NT2/D1 (cell line): ENCODE data around the gene ZNF787.

Source experiments
- DNase-seq: peaks from one replicate; pipeline ENCODE4 v3.0.0-alpha.2; 2011; ENCODE audit warnings: low read depth, low spot score
- H3K27me3 ChIP-seq: 2 replicates; pipeline ENCODE4 v1.6.0; 2011; ENCODE audit warnings: mild to moderate bottlenecking; ENCODE audit not compliant: insufficient read length, insufficient read depth
- H3K36me3 ChIP-seq: 2 replicates; pipeline ENCODE4 v1.6.1; 2011; ENCODE audit warnings: mild to moderate bottlenecking, low read length, mixed read lengths; ENCODE audit not compliant: insufficient read depth, insufficient read length
- H3K4me1 ChIP-seq: 2 replicates; pipeline ENCODE4 v1.5.1; 2011; ENCODE audit not compliant: insufficient read depth, insufficient read length
- H3K4me3 ChIP-seq: 2 replicates; pipeline ENCODE4 v1.5.1; 2011; ENCODE audit warnings: low read depth; ENCODE audit not compliant: insufficient read length
- H3K9ac ChIP-seq: 2 replicates; pipeline ENCODE4 v1.6.0; 2011; ENCODE audit warnings: low read depth; ENCODE audit not compliant: insufficient read length
- H3K9me3 ChIP-seq: 2 replicates; pipeline ENCODE4 v1.5.1; 2011; ENCODE audit warnings: mild to moderate bottlenecking, low read length; ENCODE audit not compliant: insufficient read depth
- SUZ12 ChIP-seq: IDR thresholded peaks from 2 replicates; pipeline ENCODE4 v1.6.1; 2011; ENCODE audit not compliant: insufficient read length, insufficient read depth; ENCODE audit errors: extremely low read depth
- YY1 ChIP-seq: IDR thresholded peaks from 2 replicates; pipeline ENCODE4 v1.6.1; 2011; ENCODE audit not compliant: insufficient read length, insufficient read depth
- ZNF274 ChIP-seq: IDR thresholded peaks from 2 replicates; pipeline ENCODE4 v1.6.1; 2011; ENCODE audit warnings: mild to moderate bottlenecking, low read depth, low read length

ZNF787 gene

DNA sequence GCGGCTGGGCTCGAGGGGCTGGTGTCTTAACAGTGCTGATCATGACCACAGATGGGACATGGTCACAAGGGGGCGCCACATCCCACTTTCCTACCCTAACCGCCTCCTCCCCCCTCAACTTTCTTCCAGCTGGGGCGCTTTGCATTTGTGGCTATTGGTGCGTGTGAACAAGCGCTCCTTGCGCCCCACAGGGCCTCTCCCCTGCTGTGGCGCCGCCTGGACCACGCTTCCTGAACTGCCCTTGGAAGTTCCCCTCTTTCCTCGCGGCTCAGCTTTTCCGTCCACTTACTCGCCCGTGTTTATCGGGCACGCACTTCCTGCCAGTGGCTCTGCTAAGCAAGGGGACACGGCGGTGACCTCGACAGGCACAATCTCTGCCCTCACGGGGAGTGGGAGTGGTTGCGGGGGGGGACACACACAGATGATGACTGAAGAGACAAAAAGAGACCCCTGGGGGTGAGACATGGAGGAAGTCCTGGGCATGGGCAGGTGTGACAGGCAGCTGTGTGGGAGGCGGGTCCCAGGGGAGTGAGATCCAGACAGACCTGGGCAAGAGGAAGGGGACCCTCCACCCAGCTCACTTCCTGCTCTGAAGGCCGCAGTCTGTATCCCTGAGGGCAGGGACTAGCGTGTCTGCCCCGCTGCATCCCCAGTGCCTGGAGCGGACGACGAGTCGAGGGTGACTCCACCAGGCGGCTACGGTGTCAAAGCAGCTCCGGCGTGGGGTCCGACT, 40.3 kb downstream of the ZNF787 start:
- DNase-seq, result peak; percentile 65
- Histone ChIP-seq H3K27me3 (no peaks in the 10 kb centered on the region), H3K9ac (peak overlapping the region; percentile 38), H3K36me3 (peaks cover 9% of the 10 kb centered on the region), H3K4me3 (peak overlapping the region; percentile 34), H3K4me1 (no peaks in the 10 kb centered on the region), H3K9me3 (peaks cover 4% of the 10 kb centered on the region; the same call in 1 of the 2 replicates)
- TF ChIP-seq YY1 (no peak), ZNF274 (no peak), SUZ12 (no peak)

DNA sequence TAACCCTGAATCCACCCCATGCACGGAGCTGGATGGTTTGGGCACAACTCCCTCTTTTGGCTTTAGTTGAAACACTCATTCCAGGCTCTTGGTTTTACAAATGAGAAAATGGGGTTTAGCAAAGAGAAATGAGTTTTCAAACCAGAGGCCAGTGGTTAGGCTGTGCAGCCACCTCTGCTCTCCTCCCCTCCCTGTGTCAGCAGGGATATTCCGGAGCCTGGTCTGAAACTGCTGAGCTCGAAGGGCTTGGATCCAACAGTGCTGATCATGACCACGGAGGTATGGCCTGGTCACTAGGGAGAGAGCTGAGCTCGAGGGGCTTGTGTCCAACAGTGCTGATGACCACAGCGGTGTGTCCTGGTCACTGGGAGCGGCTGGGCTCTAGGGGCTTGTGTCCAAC, 41.5 kb downstream of the ZNF787 start:
- Histone ChIP-seq H3K9ac (no peak overlapping the region), H3K27me3 (no peaks in the 10 kb centered on the region), H3K4me3 (no peak overlapping the region), H3K36me3 (no peaks in the 10 kb centered on the region), H3K9me3 (peaks cover 4% of the 10 kb centered on the region; the same call in 1 of the 2 replicates), H3K4me1 (no peaks in the 10 kb centered on the region)
- no peak for DNase-seq
- TF ChIP-seq SUZ12 (no peak), YY1 (no peak), ZNF274 (no peak)

DNA sequence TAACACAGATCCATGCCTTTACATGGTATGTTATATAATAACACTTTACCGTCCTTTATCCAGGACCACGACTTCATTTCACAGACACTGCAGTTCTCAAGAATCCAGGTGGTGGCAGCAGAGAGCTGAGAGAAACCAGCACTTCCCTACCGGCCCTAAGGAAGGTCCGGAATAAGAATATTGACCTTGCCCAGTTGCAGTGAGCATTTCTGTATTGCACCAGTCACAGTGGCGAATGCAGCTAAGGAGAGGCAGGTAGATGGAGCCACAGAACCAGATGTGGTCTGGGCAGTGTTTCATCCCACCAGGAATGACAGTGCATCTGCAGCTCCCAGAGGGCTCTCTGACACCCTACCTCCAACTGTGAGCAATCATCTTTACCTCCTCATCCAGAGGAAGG, 44.6 kb downstream of the ZNF787 start:
- no peaks in the 10 kb centered on the region for H3K27me3 ChIP-seq
- no peak for DNase-seq
- no peaks in the 10 kb centered on the region for H3K36me3 ChIP-seq
- H3K4me1 ChIP-seq, result no peaks in the 10 kb centered on the region
- H3K4me3 ChIP-seq, result no peak overlapping the region
- TF ChIP-seq YY1 (no peak), SUZ12 (no peak), ZNF274 (no peak)
- H3K9me3 ChIP-seq, result peaks cover 4% of the 10 kb centered on the region; the same call in 1 of the 2 replicates
- no peak overlapping the region for H3K9ac ChIP-seq

DNA sequence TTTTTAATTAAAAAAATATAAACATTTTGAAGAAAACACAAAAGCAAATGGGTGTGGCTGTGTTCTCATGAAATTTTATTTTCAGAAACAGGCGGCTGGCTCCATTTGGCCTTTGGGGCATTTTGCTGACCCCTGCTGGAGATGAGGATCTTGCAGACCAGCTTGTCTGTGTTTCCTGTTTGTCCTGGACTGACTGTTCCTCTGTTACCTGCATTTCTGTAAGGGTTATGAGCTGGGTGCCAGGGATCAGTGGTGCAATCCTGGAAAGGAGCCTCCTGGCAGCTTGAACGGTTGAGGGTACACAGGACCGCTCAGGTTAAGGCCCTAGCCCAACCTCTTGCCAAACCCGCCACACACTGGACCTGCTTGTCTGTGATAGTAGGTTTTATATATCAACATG, 49.9 kb downstream of the ZNF787 start:
- DNase-seq, result no peak
- H3K27me3 ChIP-seq, result peaks cover 4% of the 10 kb centered on the region
- H3K36me3 ChIP-seq, result no peaks in the 10 kb centered on the region
- H3K9me3 ChIP-seq, result no peaks in the 10 kb centered on the region
- H3K4me3 ChIP-seq, result no peak overlapping the region
- no peak overlapping the region for H3K9ac ChIP-seq
- no peaks in the 10 kb centered on the region for H3K4me1 ChIP-seq
- TF ChIP-seq ZNF274 (no peak), SUZ12 (no peak), YY1 (no peak)

DNA sequence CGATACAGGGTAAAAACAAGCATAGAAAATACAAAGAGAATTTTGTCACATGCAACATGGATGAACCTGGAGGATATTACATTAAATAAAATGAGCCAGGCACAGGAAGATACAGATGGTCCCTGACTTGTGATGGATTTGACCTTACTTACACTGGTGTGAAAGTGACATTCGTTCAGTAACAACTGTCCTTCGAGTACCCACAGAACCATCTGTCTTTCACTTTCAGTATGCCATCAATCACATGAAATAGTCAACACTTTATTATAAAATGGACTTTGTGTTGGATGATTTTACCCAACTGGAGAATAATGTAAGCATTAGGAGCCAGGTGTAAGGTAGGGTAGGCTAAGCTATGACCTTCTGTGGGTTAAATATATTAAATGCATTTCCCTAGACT, 51.5 kb downstream of the ZNF787 start:
- Histone ChIP-seq H3K4me1 (no peaks in the 10 kb centered on the region), H3K9ac (no peak overlapping the region), H3K4me3 (no peak overlapping the region), H3K9me3 (no peaks in the 10 kb centered on the region), H3K36me3 (no peaks in the 10 kb centered on the region), H3K27me3 (peaks cover 13% of the 10 kb centered on the region)
- DNase-seq, result no peak
- TF ChIP-seq SUZ12 (no peak), ZNF274 (no peak), YY1 (no peak)

DNA sequence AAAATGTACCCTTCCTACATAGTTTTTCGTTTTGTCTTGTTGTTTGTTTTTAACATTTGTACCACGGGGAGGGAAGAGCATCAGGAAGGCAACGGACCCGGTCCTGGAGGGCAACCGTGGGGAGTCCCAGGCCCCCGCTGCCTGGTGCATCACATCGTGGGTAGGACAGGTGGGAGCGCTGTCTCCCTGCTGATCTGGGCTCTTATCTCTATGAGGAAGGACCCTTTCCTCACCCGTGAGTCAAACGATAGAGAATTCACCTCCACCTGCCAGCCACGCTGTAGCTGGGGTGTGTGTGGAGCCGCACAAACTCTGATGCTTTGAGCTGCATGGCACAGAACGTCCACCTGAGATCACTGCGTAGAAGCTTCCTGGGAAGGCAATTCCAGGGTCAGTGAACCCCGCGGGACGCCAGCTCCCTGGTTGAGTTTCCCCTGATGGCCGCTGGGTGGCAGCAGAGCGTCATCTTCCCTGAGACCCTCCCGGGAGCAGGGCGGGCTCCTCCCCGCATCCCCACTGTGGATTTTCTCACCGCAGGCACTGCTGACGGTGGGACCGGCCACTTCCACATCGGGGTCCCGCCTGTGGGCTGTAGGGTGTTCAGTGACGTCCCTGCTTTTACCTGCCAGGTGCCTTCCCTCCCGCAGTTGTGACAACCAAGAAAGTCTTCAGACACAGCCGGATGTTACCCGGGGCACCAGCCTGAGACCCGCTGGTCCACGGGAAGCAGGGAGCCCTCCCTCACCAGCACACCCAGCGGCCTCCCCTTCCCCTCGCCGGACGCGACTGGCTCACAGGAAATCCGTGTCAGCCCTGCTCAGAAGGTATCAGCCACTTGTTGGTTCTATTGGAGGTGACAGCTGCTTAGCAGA, 54.7 kb downstream of the ZNF787 start:
- DNase-seq, result peak; percentile 15
- Histone ChIP-seq H3K9me3 (0 out of 2 replicates have a peak, but pooled peaks cover under 1% of the 10 kb centered on the region), H3K4me3 (peak overlapping the region; percentile 37), H3K4me1 (no peaks in the 10 kb centered on the region), H3K36me3 (no peaks in the 10 kb centered on the region), H3K27me3 (peaks cover 21% of the 10 kb centered on the region), H3K9ac (peak overlapping the region; percentile 39)
- TF ChIP-seq ZNF274 (no peak), YY1 (no peak), SUZ12 (no peak)

DNA sequence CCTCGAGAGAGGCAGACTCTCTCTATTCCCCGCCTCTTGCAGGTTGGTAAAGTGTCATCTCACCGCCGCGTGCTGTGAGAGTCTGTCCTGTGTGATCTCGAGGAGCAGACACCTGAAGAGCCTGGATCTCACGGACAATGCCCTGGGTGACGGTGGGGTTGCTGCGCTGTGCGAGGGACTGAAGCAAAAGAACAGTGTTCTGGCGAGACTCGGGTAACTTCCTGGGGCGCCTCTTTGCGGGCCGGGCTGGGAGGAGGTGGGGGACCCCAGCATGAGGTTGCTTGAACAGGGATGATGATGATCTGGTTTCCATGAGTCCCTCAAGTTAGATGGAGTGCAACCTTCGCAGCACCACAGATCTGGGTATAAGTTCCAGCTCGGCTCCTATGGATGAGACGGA, 67.5 kb downstream of the ZNF787 start:
- no peaks in the 10 kb centered on the region for H3K9me3 ChIP-seq
- TF ChIP-seq YY1 (no peak), ZNF274 (no peak), SUZ12 (no peak)
- no peak overlapping the region for H3K4me3 ChIP-seq
- no peaks in the 10 kb centered on the region for H3K4me1 ChIP-seq
- DNase-seq, result no peak
- H3K9ac ChIP-seq, result no peak overlapping the region
- H3K27me3 ChIP-seq, result no peaks in the 10 kb centered on the region
- no peaks in the 10 kb centered on the region for H3K36me3 ChIP-seq
